SHP77 treated with DMSO at 0.1 percent for 48 hours (cell line): ENCODE measurements around the gene ARHGEF2.

Experiments used
- DNase-seq: peaks from one replicate; lab custom pipeline; 2025; lab: John Stamatoyannopoulos, UW

ARHGEF2 gene

GRCh38 chr1:155971910-155972809 is 6.2 kb downstream of the ARHGEF2 start:
- DNase-seq = no peak

GRCh38 chr1:155970531-155971167 is 7.7 kb downstream of the ARHGEF2 start:
- DNase-seq = no peak

GRCh38 chr1:155969377-155969791 is 9.0 kb downstream of the ARHGEF2 start:
- no peak for DNase-seq

GRCh38 chr1:155968670-155969069 is 9.7 kb downstream of the ARHGEF2 start:
- DNase-seq = no peak

GRCh38 chr1:155968051-155968400 is 10.3 kb downstream of the ARHGEF2 start:
- no peak for DNase-seq

GRCh38 chr1:155967341-155968050 is 10.9 kb downstream of the ARHGEF2 start:
- DNase-seq = no peak

GRCh38 chr1:155966750-155967149 is 11.6 kb downstream of the ARHGEF2 start:
- DNase-seq = no peak

GRCh38 chr1:155966135-155966534 is 12.2 kb downstream of the ARHGEF2 start:
- no peak for DNase-seq

- DNase-seq = no peak
Observed at GRCh38 chr1:155964193-155964592, 14.2 kb downstream of the ARHGEF2 start.

GRCh38 chr1:155962599-155963211 is 15.6 kb downstream of the ARHGEF2 start:
- no peak for DNase-seq

- DNase-seq = no peak
Observed at GRCh38 chr1:155961937-155962336, 16.4 kb downstream of the ARHGEF2 start.

- DNase-seq = no peak
Observed at GRCh38 chr1:155960081-155960745, 18.1 kb downstream of the ARHGEF2 start.

- DNase-seq = no peak
Observed at GRCh38 chr1:155957411-155957915, 20.9 kb downstream of the ARHGEF2 start.

GRCh38 chr1:155954645-155955044 is 23.7 kb downstream of the ARHGEF2 start:
- DNase-seq = no peak

GRCh38 chr1:155952505-155952890 is 25.8 kb downstream of the ARHGEF2 start:
- DNase-seq = no peak

GRCh38 chr1:155951753-155952504 is 26.4 kb downstream of the ARHGEF2 start:
- DNase-seq = no peak

GRCh38 chr1:155950829-155951228 is 27.5 kb downstream of the ARHGEF2 start:
- DNase-seq = no peak

GRCh38 chr1:155947741-155948140 is 30.6 kb downstream of the ARHGEF2 start:
- no peak for DNase-seq

GRCh38 chr1:155947292-155947691 is 31.1 kb downstream of the ARHGEF2 start:
- no peak for DNase-seq

GRCh38 chr1:155946633-155947219 is 31.6 kb downstream of the ARHGEF2 start:
- no peak for DNase-seq

GRCh38 chr1:155944444-155944799 is 33.9 kb downstream of the ARHGEF2 start:
- DNase-seq = no peak
